K562 treated with DMSO at 1 percent for 48 hours (cell line): ENCODE measurements around the gene ZNF320. TPM values are rescaled to one million over a fixed set of nuclear protein-coding genes. Genes with fewer than 3 reads are reported as not detected.

Source experiments
- total RNA-seq: library from RNA; unstranded; fragments of 300-600 nt; gene quantifications from 2 replicates; pipeline ENCODE4 v1.2.3, GENCODE V29; 2022; ENCODE audit warnings: low replicate concordance; ENCODE audit errors: extremely low read depth

The ZNF320 gene
- not detected in 2 replicates for total RNA-seq

GRCh38 chr19:52897138-52897935, at the start of gene ZNF320:
TSS of gene ZNF320 (minus strand) at chr19:52897635. CDS start at chr19:52890255, 7,380 bp downstream.

GRCh38 chr19:52922841-52923777, 25.7 kb upstream of the ZNF320 start, which contains the start of gene ZNF888:
TSS of gene ZNF888 (minus strand) at chr19:52923428. CDS start at chr19:52917873, 5,555 bp downstream.

DNA sequence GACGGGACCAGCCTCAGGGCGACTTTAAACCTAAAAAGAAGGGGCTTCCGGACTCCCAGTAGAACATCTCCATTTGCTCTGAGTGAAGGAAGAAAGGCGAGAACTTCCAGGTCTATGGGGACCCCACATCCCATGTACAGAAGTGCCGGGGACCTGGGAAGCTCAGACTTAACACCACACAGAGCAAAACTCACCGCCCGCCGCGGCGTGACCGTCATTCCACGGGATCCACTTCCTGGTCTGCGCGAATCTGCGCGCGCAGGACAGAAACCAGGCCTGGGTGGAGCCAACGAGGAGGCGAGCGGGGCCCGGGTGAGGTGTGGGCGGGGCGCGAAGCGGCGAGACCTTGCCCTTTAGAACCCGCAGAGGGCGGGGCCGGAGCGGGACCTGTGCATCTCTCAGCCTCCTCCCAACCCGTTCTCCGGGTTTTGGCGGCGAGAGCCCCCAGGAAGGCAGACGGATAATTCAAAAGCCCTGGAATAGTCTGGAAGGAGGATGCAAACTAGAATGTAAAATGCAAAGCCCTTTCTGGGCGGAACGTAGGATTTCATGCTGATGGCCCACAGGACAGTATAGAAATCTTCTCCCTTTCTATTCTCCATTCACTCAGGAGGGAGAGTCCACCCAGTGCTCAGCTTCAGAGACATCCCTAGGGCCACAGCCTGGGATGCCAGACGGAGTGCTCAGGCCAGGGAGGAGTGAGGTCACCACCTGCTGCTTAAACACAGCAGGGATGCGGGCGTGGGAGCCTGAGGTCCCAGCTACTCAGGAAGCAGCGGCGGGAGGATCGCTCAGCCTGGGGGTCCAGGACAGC, 39.9 kb downstream of the ZNF320 start, which contains the start of gene ZNF468:
Gene ZNF468 (minus strand): TSS at position 242 of the 814 bp plus-strand sequence. CDS start 3,347 bp downstream, outside the sequence.

Other genes with a start within 250 kb of the ZNF320 start
- gene ZNF611, start 162.6 kb downstream of the ZNF320 start, total RNA-seq, result not detected in 2 replicates
- gene ZNF600, start 110.8 kb downstream of the ZNF320 start, total RNA-seq, result not detected in 2 replicates
- gene ZNF28, start 76.0 kb downstream of the ZNF320 start, total RNA-seq, result not detected in 2 replicates
- gene ZNF468, start 40.0 kb downstream of the ZNF320 start, total RNA-seq, result not detected in 2 replicates
- gene ZNF888, start 25.8 kb upstream of the ZNF320 start, total RNA-seq, result not detected in 2 replicates
- not detected in 2 replicates for gene ZNF816, start 65.2 kb upstream of the ZNF320 start, total RNA-seq
- not detected in 2 replicates for gene ERVV-1, start 116.3 kb upstream of the ZNF320 start, total RNA-seq
- gene ERVV-2, start 147.1 kb upstream of the ZNF320 start, total RNA-seq, result not detected in 2 replicates
- not detected in 2 replicates for gene ZNF160, start 205.8 kb upstream of the ZNF320 start, total RNA-seq
- not detected in 2 replicates for gene ZNF415, start 235.3 kb upstream of the ZNF320 start, total RNA-seq